ENCODE measurements around the gene AMPD2.

AMPD2 gene

GRCh38 chr1:109617291-109617801 is 2.3 kb upstream of the AMPD2 start:
- Histone ChIP-seq H3K9me3 (ENCODE audit: control insufficient read depth, low read length) (no peaks in the 10 kb centered on the region), H3K27me3 (replicated peaks; ENCODE audit: control insufficient read depth, insufficient read depth, low read length) (no peaks in the 10 kb centered on the region), H3K4me3 (ENCODE audit: low read length) (no peak overlapping the region), H3K36me3 (ENCODE audit: control insufficient read depth, insufficient read depth, low read length, severe bottlenecking) (no peaks in the 10 kb centered on the region), H3K9ac (ENCODE audit: low read length) (peak overlapping the region; percentile 56), H3K4me1 (ENCODE audit: control insufficient read depth, insufficient read depth, low read length) (peaks cover 39% of the 10 kb centered on the region)
- peak; percentile 92 for DNase-seq (ENCODE audit: low read depth)

GRCh38 chr1:109618661-109619575 is 719 bp upstream of the AMPD2 start:
- H3K4me1 ChIP-seq (ENCODE audit: control insufficient read depth, insufficient read depth, low read length) = peaks cover 45% of the 10 kb centered on the region

DNA sequence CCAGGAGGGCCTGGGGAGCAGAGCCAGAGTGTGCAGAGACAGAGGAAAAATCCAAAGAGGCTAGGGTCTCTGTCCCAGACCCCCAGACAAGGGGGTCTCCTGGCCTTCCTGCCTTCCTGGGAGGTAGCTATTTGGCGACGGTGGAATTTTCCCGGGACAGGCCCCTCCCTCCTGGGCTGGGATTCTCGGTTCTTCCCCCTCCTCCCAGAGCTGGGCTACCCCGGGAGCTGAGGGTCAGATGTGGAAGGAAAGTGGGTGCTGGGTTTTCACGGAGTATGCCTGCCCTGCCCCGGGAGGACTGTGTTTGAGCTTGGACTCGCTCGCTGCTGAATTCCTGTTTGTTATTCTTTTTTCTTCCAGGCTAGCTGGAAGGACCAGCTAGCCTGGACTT is 759 bp downstream of the AMPD2 start:
- peak; percentile 81 for DNase-seq (ENCODE audit: low read depth)
- Histone ChIP-seq H3K4me1 (ENCODE audit: control insufficient read depth, insufficient read depth, low read length) (peaks cover 54% of the 10 kb centered on the region), H3K36me3 (ENCODE audit: control insufficient read depth, insufficient read depth, low read length, severe bottlenecking) (no peaks in the 10 kb centered on the region), H3K9ac (ENCODE audit: low read length) (peak overlapping the region; percentile 95), H3K4me3 (ENCODE audit: low read length) (peak overlapping the region; percentile 86), H3K27me3 (replicated peaks; ENCODE audit: control insufficient read depth, insufficient read depth, low read length) (no peaks in the 10 kb centered on the region), H3K9me3 (ENCODE audit: control insufficient read depth, low read length) (no peaks in the 10 kb centered on the region)

More at GRCh38 chr1:109618661-109619575, 719 bp upstream of the AMPD2 start:
- DNase-seq (ENCODE audit: low read depth) = no peak
- H3K4me3 ChIP-seq (ENCODE audit: low read length) = peak overlapping the region; percentile 86
- no peaks in the 10 kb centered on the region for H3K36me3 ChIP-seq (ENCODE audit: control insufficient read depth, insufficient read depth, low read length, severe bottlenecking)
- peak overlapping the region; percentile 95 for H3K9ac ChIP-seq (ENCODE audit: low read length)
- H3K27me3 ChIP-seq (replicated peaks; ENCODE audit: control insufficient read depth, insufficient read depth, low read length) = no peaks in the 10 kb centered on the region
- no peaks in the 10 kb centered on the region for H3K9me3 ChIP-seq (ENCODE audit: control insufficient read depth, low read length)

DNA sequence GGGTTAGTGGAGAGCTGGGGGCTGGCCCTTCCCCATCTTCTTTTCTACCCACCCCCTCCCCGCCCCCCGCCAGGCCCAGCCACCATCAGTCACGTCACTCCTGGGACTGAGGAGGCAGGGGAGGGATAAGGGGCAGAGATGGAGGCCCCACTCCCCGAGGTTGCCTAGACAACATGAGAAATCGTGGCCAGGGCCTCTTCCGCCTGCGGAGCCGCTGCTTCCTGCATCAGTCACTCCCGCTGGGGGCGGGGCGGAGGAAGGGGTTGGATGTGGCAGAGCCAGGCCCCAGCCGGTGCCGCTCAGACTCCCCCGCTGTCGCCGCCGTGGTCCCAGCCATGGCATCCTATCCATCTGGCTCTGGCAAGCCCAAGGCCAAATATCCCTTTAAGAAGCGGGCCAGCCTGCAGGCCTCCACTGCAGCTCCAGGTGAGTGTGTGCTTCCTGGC is 1.2 kb downstream of the AMPD2 start:
- H3K4me1 ChIP-seq (ENCODE audit: control insufficient read depth, insufficient read depth, low read length) = peaks cover 57% of the 10 kb centered on the region
- no peaks in the 10 kb centered on the region for H3K36me3 ChIP-seq (ENCODE audit: control insufficient read depth, insufficient read depth, low read length, severe bottlenecking)

DNA sequence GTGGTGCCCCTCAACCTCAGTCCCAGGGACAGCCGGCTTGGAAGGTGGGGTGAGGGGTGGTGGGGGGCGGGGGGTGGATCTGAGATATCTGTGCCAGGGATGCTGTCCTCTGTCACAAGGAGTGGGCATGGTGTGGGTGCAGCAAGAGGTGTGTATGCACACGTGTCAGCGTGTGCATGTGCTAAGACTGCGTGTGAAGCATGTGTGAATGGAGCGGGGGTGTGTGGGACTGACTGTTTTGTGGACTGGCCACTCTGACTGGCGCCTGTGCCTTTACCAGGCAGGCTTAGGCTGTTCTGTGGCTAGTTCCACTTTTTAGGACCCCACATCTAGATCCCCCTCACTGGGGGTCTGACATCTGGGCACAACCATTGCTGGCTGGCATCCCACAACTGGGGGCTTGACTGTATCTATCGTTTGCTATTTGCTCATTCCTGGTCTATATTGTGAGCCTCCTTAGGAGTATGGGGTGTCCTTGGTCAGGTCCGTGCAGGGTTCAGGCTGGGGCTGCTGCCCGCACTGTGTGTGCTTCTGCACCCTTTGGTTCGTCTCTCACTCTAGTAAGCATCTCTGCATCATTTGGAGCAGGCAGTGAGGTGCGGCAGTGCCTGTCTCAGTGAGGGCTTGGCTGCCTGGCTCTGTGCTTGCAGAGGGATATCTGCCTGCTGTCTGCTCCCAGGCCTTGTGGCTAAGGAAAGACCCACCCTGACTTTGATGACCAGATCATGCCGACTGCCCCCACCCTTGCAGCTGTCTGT is 1.9 kb downstream of the AMPD2 start:
- H3K27me3 ChIP-seq (replicated peaks; ENCODE audit: control insufficient read depth, insufficient read depth, low read length) = no peaks in the 10 kb centered on the region
- DNase-seq (ENCODE audit: low read depth) = no peak
- H3K9me3 ChIP-seq (ENCODE audit: control insufficient read depth, low read length) = no peaks in the 10 kb centered on the region
- H3K4me1 ChIP-seq (ENCODE audit: control insufficient read depth, insufficient read depth, low read length) = peaks cover 58% of the 10 kb centered on the region
- H3K4me3 ChIP-seq (ENCODE audit: low read length) = peak overlapping the region; percentile 86
- peak overlapping the region; percentile 83 for H3K9ac ChIP-seq (ENCODE audit: low read length)
- H3K36me3 ChIP-seq (ENCODE audit: control insufficient read depth, insufficient read depth, low read length, severe bottlenecking) = peaks cover 2% of the 10 kb centered on the region

More for the DNA sequence above, 1.2 kb downstream of the AMPD2 start:
- Histone ChIP-seq H3K9me3 (ENCODE audit: control insufficient read depth, low read length) (no peaks in the 10 kb centered on the region), H3K9ac (ENCODE audit: low read length) (peak overlapping the region; percentile 95), H3K27me3 (replicated peaks; ENCODE audit: control insufficient read depth, insufficient read depth, low read length) (no peaks in the 10 kb centered on the region), H3K4me3 (ENCODE audit: low read length) (peak overlapping the region; percentile 86)
- peak; percentile 99 for DNase-seq (ENCODE audit: low read depth)

- peaks cover 52% of the 10 kb centered on the region for H3K4me1 ChIP-seq (ENCODE audit: control insufficient read depth, insufficient read depth, low read length)
- peak overlapping the region; percentile 83 for H3K9ac ChIP-seq (ENCODE audit: low read length)
- peaks cover 10% of the 10 kb centered on the region for H3K36me3 ChIP-seq (ENCODE audit: control insufficient read depth, insufficient read depth, low read length, severe bottlenecking)
- no peaks in the 10 kb centered on the region for H3K27me3 ChIP-seq (replicated peaks; ENCODE audit: control insufficient read depth, insufficient read depth, low read length)
- no peaks in the 10 kb centered on the region for H3K9me3 ChIP-seq (ENCODE audit: control insufficient read depth, low read length)
- H3K4me3 ChIP-seq (ENCODE audit: low read length) = peak overlapping the region; percentile 86
- no peak for DNase-seq (ENCODE audit: low read depth)
Measured at GRCh38 chr1:109622137-109622892, 2.7 kb downstream of the AMPD2 start.

DNA sequence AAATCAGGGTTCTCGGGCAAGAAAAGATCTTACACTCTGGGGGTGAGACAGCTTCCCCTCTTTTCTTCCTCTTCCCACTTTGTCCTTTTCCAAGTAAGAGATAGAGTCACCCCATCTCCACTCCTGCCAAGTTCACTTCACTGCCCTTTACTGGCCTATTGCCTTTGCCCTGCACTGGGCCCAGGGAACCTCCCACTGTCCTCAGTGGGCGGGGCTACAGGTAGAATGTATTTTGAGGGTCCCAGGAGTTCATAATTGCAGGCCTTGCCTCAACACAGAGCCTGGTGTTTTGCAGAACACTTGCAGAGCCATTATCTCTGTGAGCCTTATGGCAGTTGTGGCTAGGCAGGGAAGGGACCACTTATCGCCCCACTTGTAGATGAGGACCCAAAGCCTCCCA is 3.3 kb downstream of the AMPD2 start:
- no peak overlapping the region for H3K4me3 ChIP-seq (ENCODE audit: low read length)
- DNase-seq (ENCODE audit: low read depth) = no peak

DNA sequence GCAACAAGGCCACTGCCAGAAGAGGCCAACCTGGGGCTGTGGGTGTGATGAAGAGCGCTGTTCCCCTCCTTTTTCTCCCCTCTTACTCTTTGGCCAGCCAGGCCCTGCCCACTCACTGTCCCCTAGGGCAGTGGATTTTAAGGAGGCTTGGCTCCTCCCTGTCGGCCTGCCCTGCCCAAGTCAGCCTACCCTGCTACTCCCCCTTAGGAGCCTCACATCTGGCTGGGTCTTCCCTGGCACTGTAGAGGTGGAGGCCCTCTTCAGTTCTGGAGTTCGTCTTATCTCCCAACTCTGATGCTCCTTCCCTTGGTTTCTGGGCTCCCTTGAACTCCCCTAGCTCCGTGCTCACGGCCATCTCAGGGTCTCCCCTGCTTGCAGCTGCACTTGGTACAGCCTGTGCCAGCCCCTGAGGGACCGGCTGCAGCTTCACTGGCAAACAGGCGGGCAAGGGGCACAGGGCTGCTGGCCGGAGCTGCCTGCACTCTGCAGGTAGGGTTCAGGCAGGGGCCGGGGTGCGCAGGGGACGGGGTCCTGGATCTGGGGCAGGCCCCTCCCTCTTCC is 4.0 kb downstream of the AMPD2 start:
- DNase-seq (ENCODE audit: low read depth) = peak; percentile 77
- no peaks in the 10 kb centered on the region for H3K27me3 ChIP-seq (replicated peaks; ENCODE audit: control insufficient read depth, insufficient read depth, low read length)
- H3K36me3 ChIP-seq (ENCODE audit: control insufficient read depth, insufficient read depth, low read length, severe bottlenecking) = peaks cover 23% of the 10 kb centered on the region
- peaks cover 47% of the 10 kb centered on the region for H3K4me1 ChIP-seq (ENCODE audit: control insufficient read depth, insufficient read depth, low read length)
- no peaks in the 10 kb centered on the region for H3K9me3 ChIP-seq (ENCODE audit: control insufficient read depth, low read length)
- peak overlapping the region; percentile 64 for H3K9ac ChIP-seq (ENCODE audit: low read length)
- peak overlapping the region; percentile 66 for H3K4me3 ChIP-seq (ENCODE audit: low read length)

More for the DNA sequence above, 3.3 kb downstream of the AMPD2 start:
- Histone ChIP-seq H3K4me1 (ENCODE audit: control insufficient read depth, insufficient read depth, low read length) (peaks cover 47% of the 10 kb centered on the region), H3K9ac (ENCODE audit: low read length) (no peak overlapping the region), H3K27me3 (replicated peaks; ENCODE audit: control insufficient read depth, insufficient read depth, low read length) (no peaks in the 10 kb centered on the region), H3K9me3 (ENCODE audit: control insufficient read depth, low read length) (no peaks in the 10 kb centered on the region), H3K36me3 (ENCODE audit: control insufficient read depth, insufficient read depth, low read length, severe bottlenecking) (peaks cover 15% of the 10 kb centered on the region)

DNA sequence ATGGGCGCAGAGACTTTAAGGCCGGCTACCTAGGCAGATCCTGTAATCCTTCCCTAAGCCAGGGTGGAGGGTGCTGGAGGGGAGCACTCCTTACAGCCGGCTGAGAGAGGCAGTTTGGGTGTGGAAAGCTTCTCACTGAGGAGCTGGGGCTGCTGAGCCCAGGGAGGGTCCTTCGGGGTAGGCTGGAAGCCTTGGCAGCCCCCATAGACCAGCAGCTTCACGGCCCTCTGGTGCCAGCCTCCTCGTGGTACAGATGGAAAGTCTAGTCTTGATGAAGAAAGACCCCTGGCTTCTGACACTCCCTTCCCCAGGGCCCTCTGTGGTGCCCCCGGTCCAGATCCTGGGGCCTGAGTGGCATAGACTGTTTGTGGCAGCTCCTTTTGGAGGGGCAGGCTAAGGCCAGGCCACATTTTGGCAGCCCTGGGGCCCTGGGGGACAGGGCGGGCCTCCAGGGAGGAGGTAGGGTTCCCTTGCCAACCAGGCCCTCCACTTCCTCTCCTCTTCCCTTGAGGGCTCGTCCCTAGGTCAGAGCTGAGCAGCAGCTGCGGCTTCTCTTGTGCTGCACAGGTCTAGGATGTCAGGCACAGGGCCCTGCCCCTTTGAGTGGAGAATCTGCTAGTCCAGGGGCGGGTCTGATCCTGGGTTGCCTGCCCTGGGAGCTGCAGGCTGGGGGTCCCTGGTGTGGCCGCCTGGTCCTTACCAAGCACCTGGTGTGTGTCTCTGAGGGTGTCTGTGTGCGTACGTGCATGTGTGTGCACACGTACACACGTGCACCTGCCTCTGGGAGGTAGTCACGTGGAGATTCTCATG is 4.8 kb downstream of the AMPD2 start:
- H3K4me1 ChIP-seq (ENCODE audit: control insufficient read depth, insufficient read depth, low read length) = peaks cover 41% of the 10 kb centered on the region
- peak overlapping the region; percentile 64 for H3K9ac ChIP-seq (ENCODE audit: low read length)
- H3K27me3 ChIP-seq (replicated peaks; ENCODE audit: control insufficient read depth, insufficient read depth, low read length) = no peaks in the 10 kb centered on the region
- H3K9me3 ChIP-seq (ENCODE audit: control insufficient read depth, low read length) = no peaks in the 10 kb centered on the region
- peaks cover 30% of the 10 kb centered on the region for H3K36me3 ChIP-seq (ENCODE audit: control insufficient read depth, insufficient read depth, low read length, severe bottlenecking)
- no peak for DNase-seq (ENCODE audit: low read depth)
- peak overlapping the region; percentile 66 for H3K4me3 ChIP-seq (ENCODE audit: low read length)

GRCh38 chr1:109625176-109625575 is 5.5 kb downstream of the AMPD2 start:
- H3K36me3 ChIP-seq (ENCODE audit: control insufficient read depth, insufficient read depth, low read length, severe bottlenecking) = peaks cover 35% of the 10 kb centered on the region
- no peaks in the 10 kb centered on the region for H3K9me3 ChIP-seq (ENCODE audit: control insufficient read depth, low read length)
- no peak overlapping the region for H3K9ac ChIP-seq (ENCODE audit: low read length)
- DNase-seq (ENCODE audit: low read depth) = no peak
- H3K27me3 ChIP-seq (replicated peaks; ENCODE audit: control insufficient read depth, insufficient read depth, low read length) = no peaks in the 10 kb centered on the region
- peaks cover 40% of the 10 kb centered on the region for H3K4me1 ChIP-seq (ENCODE audit: control insufficient read depth, insufficient read depth, low read length)
- H3K4me3 ChIP-seq (ENCODE audit: low read length) = no peak overlapping the region

All from adipocyte (in vitro differentiated cells).